Karpas-422 (cell line): ENCODE results near the gene CHST11. TPM values are rescaled to one million over a fixed set of nuclear protein-coding genes. Genes with fewer than 3 reads are reported as not detected.

Source experiments
- DNase-seq: peaks from one replicate; pipeline ENCODE4 v3.0.0-alpha.2; 2015
- H2AFZ ChIP-seq: fragments of 200-600 bp; sonication (generic); 2 replicates; pipeline ENCODE4 v1.6.1; 2014; ENCODE audit warnings: antibody characterized with exemption, low read length, mixed read lengths
- H3K27ac ChIP-seq: fragments of 200-600 bp; sonication (generic); 2 replicates; pipeline ENCODE4 v1.5.1; 2014; ENCODE audit warnings: mild to moderate bottlenecking, low read length, moderate library complexity
- H3K27me3 ChIP-seq: fragments of 200-600 bp; sonication (generic); 2 replicates; pipeline ENCODE4 v1.6.1; 2014; ENCODE audit warnings: low read length, mixed read lengths
- H3K36me3 ChIP-seq: fragments of 200-600 bp; sonication (generic); 2 replicates; pipeline ENCODE4 v1.6.1; 2014; ENCODE audit warnings: low read length, mixed read lengths; ENCODE audit not compliant: insufficient read depth
- H3K4me1 ChIP-seq: fragments of 200-600 bp; sonication (generic); 2 replicates; pipeline ENCODE4 v1.6.1; 2014; ENCODE audit warnings: mild to moderate bottlenecking, low read length, mixed read lengths
- H3K4me2 ChIP-seq: fragments of 200-600 bp; sonication (generic); 2 replicates; pipeline ENCODE4 v1.6.1; 2014; ENCODE audit warnings: low read length, low read depth, mild to moderate bottlenecking; ENCODE audit not compliant: poor library complexity, severe bottlenecking
- H3K4me3 ChIP-seq: fragments of 200-600 bp; sonication (generic); 2 replicates; pipeline ENCODE4 v1.5.1; 2014; ENCODE audit warnings: mild to moderate bottlenecking, antibody characterized with exemption, low read length, mixed read lengths
- H3K79me2 ChIP-seq: fragments of 200-600 bp; sonication (generic); 2 replicates; pipeline ENCODE4 v1.6.1; 2014; ENCODE audit warnings: mild to moderate bottlenecking, low read length, mixed read lengths
- H3K9ac ChIP-seq: fragments of 200-600 bp; sonication (generic); 2 replicates; pipeline ENCODE4 v1.6.0; 2014; ENCODE audit warnings: low read length
- H3K9me2 ChIP-seq: fragments of 200-600 bp; sonication (generic), shearing (Covaris generic); replicated peaks from 2 replicates; pipeline ENCODE4 v1.6.0; 2014; ENCODE audit warnings: mild to moderate bottlenecking, low read length, moderate library complexity; ENCODE audit not compliant: insufficient read depth
- H3K9me3 ChIP-seq: fragments of 300-700, 200-600 bp; sonication (generic); 2 replicates; pipeline ENCODE4 v1.6.1; 2014; ENCODE audit warnings: low read length, mixed read lengths
- H4K20me1 ChIP-seq: fragments of 200-600 bp; sonication (generic); 2 replicates; pipeline ENCODE4 v1.6.1; 2014; ENCODE audit warnings: mild to moderate bottlenecking, antibody characterized with exemption, low read length, low read depth; ENCODE audit not compliant: insufficient read depth
- total RNA-seq: library from RNA; depleted of rRNA; stranded (reverse); fragments of >200 nt; shearing (Covaris generic); gene quantifications from 2 replicates; pipeline ENCODE4 v1.2.3, GENCODE V29; 2014; ENCODE audit warnings: low replicate concordance

CHST11 gene
- total RNA-seq, 1 experiment from 2014 or later: not detected

- no peak for DNase-seq
- no peak overlapping the region for H3K4me2 ChIP-seq
- H3K27me3 ChIP-seq: no peaks in the 10 kb centered on the region
- no peaks in the 10 kb centered on the region for H3K4me1 ChIP-seq
- H3K27ac ChIP-seq: no peak overlapping the region
- H3K4me3 ChIP-seq: no peak overlapping the region
- no peaks in the 10 kb centered on the region for H3K36me3 ChIP-seq
- H3K9ac ChIP-seq: no peak overlapping the region
- H3K9me3 ChIP-seq: no peaks in the 10 kb centered on the region
- no peaks in the 10 kb centered on the region for H4K20me1 ChIP-seq
- H3K9me2 ChIP-seq: no peaks in the 10 kb centered on the region
- no peak overlapping the region for H2AFZ ChIP-seq
- no peaks in the 10 kb centered on the region for H3K79me2 ChIP-seq
These were observed 268.3 kb downstream of the CHST11 start for GRCh38 chr12:104724992-104725585.

GRCh38 chr12:104725610-104726009 is 268.9 kb downstream of the CHST11 start:
- Histone ChIP-seq H3K79me2 (no peaks in the 10 kb centered on the region), H2AFZ (no peak overlapping the region), H4K20me1 (no peaks in the 10 kb centered on the region), H3K27me3 (no peaks in the 10 kb centered on the region), H3K9ac (no peak overlapping the region), H3K27ac (no peak overlapping the region), H3K36me3 (no peaks in the 10 kb centered on the region), H3K4me1 (no peaks in the 10 kb centered on the region), H3K9me2 (no peaks in the 10 kb centered on the region), H3K4me3 (no peak overlapping the region), H3K9me3 (no peaks in the 10 kb centered on the region), H3K4me2 (no peak overlapping the region)
- DNase-seq: no peak

- Histone ChIP-seq H3K9me3 (no peaks in the 10 kb centered on the region), H3K4me2 (no peak overlapping the region), H3K9me2 (no peaks in the 10 kb centered on the region), H2AFZ (no peak overlapping the region), H3K4me1 (no peaks in the 10 kb centered on the region), H3K27me3 (no peaks in the 10 kb centered on the region), H3K27ac (no peak overlapping the region), H4K20me1 (no peaks in the 10 kb centered on the region), H3K79me2 (no peaks in the 10 kb centered on the region), H3K4me3 (no peak overlapping the region), H3K36me3 (no peaks in the 10 kb centered on the region), H3K9ac (no peak overlapping the region)
- DNase-seq: no peak
These were observed 271.1 kb downstream of the CHST11 start for GRCh38 chr12:104727726-104728465.

DNA sequence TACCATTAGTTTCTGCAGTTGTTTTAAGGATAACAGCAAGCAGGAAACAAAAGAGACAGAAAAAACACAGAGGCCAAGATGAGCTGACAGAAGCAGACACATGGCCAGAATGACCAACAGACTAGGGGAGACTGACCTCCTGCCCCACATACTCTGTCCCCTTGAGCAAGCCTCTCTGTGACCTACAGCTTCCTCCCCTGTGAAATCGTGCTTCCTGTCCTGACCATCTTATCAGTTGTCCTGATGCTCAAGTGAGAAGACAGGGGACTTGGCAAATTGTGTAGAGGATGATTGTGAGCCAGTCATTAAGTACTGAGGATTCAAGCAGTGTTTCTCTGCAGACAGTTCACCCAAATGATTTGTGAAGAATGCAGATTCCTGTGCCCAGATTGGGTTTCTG is 272.3 kb downstream of the CHST11 start:
- Histone ChIP-seq H3K4me3 (no peak overlapping the region), H3K4me2 (no peak overlapping the region), H4K20me1 (no peaks in the 10 kb centered on the region), H3K36me3 (no peaks in the 10 kb centered on the region), H3K9ac (no peak overlapping the region), H3K27me3 (no peaks in the 10 kb centered on the region), H3K79me2 (no peaks in the 10 kb centered on the region), H2AFZ (no peak overlapping the region), H3K27ac (no peak overlapping the region), H3K9me3 (no peaks in the 10 kb centered on the region), H3K4me1 (no peaks in the 10 kb centered on the region), H3K9me2 (no peaks in the 10 kb centered on the region)
- no peak for DNase-seq

- Histone ChIP-seq H3K4me1 (no peaks in the 10 kb centered on the region), H3K79me2 (no peaks in the 10 kb centered on the region), H3K9ac (no peak overlapping the region), H3K9me3 (no peaks in the 10 kb centered on the region), H3K27ac (no peak overlapping the region), H2AFZ (no peak overlapping the region), H3K27me3 (no peaks in the 10 kb centered on the region), H3K4me2 (no peak overlapping the region), H4K20me1 (no peaks in the 10 kb centered on the region), H3K36me3 (no peaks in the 10 kb centered on the region), H3K9me2 (no peaks in the 10 kb centered on the region), H3K4me3 (no peak overlapping the region)
- no peak for DNase-seq
These were observed 273.1 kb downstream of the CHST11 start for GRCh38 chr12:104729610-104730446.

DNA sequence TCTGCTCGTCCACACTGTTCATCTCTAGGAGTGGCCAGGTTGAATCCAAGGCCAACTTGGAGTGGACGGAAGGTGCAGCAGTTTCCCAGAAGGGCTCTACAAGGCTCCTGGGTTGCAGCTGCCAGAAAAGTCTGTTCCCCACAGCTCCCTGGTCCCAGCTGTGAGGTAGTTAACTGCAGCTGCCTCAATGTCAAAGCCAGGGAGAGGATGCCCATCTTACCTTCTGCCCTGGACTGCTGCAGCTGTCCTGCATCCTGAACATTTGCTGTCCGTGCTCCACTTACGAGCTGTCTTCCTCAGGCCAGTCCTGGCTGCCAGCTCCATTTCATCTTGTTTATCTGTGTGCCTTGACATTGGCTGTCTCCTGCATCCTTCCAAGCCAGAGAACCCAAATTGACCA is 274.0 kb downstream of the CHST11 start:
- H3K79me2 ChIP-seq: no peaks in the 10 kb centered on the region
- H2AFZ ChIP-seq: no peak overlapping the region
- no peaks in the 10 kb centered on the region for H3K27me3 ChIP-seq
- H3K9me2 ChIP-seq: no peaks in the 10 kb centered on the region
- no peak overlapping the region for H3K4me3 ChIP-seq
- no peak overlapping the region for H3K4me2 ChIP-seq
- no peaks in the 10 kb centered on the region for H3K4me1 ChIP-seq
- H3K9ac ChIP-seq: no peak overlapping the region
- DNase-seq: no peak
- no peaks in the 10 kb centered on the region for H3K36me3 ChIP-seq
- H4K20me1 ChIP-seq: no peaks in the 10 kb centered on the region
- no peak overlapping the region for H3K27ac ChIP-seq
- H3K9me3 ChIP-seq: no peaks in the 10 kb centered on the region

DNA sequence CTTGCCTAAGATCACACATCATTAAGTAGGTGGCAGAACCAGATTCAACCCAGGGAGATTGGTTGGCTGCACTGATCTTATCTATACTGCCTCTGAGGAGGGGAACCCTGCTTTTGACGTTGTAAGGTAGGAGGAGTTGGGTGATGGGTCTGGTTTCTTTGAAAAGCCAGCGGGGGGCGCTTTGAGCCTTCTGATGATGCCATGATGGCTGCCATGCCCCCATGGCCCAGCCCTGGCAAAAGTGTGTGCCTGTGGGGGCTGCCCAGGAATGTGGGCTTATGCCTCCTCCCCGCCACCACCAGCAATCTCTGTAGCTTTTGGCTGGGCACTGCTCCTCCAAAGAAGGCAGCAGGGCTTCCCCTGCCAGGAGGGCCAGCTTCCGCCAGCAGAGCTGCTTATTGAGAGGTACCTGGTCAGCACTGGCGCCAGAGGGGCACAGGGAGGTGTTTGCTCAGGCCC is 277.0 kb downstream of the CHST11 start:
- no peaks in the 10 kb centered on the region for H3K9me2 ChIP-seq
- peak; percentile 76 for DNase-seq
- H4K20me1 ChIP-seq: no peaks in the 10 kb centered on the region
- no peak overlapping the region for H2AFZ ChIP-seq
- no peak overlapping the region for H3K9ac ChIP-seq
- no peak overlapping the region for H3K27ac ChIP-seq
- no peaks in the 10 kb centered on the region for H3K79me2 ChIP-seq
- H3K4me3 ChIP-seq: no peak overlapping the region
- no peaks in the 10 kb centered on the region for H3K9me3 ChIP-seq
- no peaks in the 10 kb centered on the region for H3K4me1 ChIP-seq
- no peaks in the 10 kb centered on the region for H3K27me3 ChIP-seq
- H3K36me3 ChIP-seq: no peaks in the 10 kb centered on the region
- H3K4me2 ChIP-seq: no peak overlapping the region

GRCh38 chr12:104734541-104735095 is 277.9 kb downstream of the CHST11 start:
- H3K4me1 ChIP-seq: no peaks in the 10 kb centered on the region
- no peak overlapping the region for H3K4me3 ChIP-seq
- no peak overlapping the region for H2AFZ ChIP-seq
- H4K20me1 ChIP-seq: 0 out of 2 replicates have a peak, but pooled peaks cover 4% of the 10 kb centered on the region
- H3K9me3 ChIP-seq: no peaks in the 10 kb centered on the region
- no peaks in the 10 kb centered on the region for H3K79me2 ChIP-seq
- no peak for DNase-seq
- H3K27me3 ChIP-seq: no peaks in the 10 kb centered on the region
- H3K36me3 ChIP-seq: no peaks in the 10 kb centered on the region
- no peaks in the 10 kb centered on the region for H3K9me2 ChIP-seq
- H3K9ac ChIP-seq: no peak overlapping the region
- H3K4me2 ChIP-seq: no peak overlapping the region
- H3K27ac ChIP-seq: no peak overlapping the region
